GM12865 (cell line): Measurements from ENCODE around the gene DIPK1B.
A peak's percentile ranks its signal among the peaks of the same experiment; 100 is the strongest.

Experiments used
- DNase-seq: peaks from one replicate; pipeline ENCODE4 v3.0.0; 2010; ENCODE audit warnings: low read depth
- H3K4me3 ChIP-seq: 2 replicates; pipeline ENCODE4 v1.5.1; 2011; ENCODE audit warnings: mild to moderate bottlenecking, low read depth, low read length, control low read depth
- CTCF ChIP-seq: IDR thresholded peaks from 2 replicates; pipeline ENCODE4 v1.5.1; 2011; ENCODE audit warnings: low read length, control low read depth, low read depth, inconsistent platforms; ENCODE audit not compliant: insufficient read depth; ENCODE audit errors: missing control alignments

DIPK1B gene

DNA sequence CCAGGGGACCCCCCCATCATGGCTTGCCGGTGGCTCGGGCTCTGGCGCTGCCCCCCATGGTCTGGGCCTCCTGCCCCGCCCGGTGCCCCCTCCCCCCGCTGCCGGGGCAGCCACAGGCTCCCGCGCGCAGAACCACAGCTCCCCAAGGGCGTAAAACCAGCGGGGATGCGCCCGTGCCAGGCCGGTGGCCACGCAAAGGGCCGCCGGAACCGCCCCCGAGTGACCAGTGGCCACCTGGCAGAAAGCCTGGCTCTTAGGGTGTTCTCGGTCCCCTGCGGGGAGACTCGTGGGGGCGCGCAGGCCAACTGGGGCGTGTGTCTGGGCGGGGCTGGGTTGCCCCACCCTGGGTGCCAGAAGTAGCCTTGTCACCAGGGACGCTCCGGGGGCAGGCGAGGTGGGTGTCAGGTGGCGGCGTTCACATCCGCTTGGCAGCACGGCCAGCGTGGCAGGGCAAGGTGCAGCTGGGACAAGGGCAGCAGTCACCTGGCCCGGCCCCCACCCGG is 24.6 kb upstream of the DIPK1B start:
- no peak for TF ChIP-seq CTCF
- peak overlapping the region; percentile 42 for H3K4me3 ChIP-seq
- DNase-seq: peak; percentile 53

- peak overlapping the region; percentile 42; the same call in 1 of the 2 replicates for H3K4me3 ChIP-seq
- DNase-seq: peak; percentile 67
- TF ChIP-seq CTCF: no peak
These were observed 23.9 kb upstream of the DIPK1B start for GRCh38 chr9:136688274-136689107.

- TF ChIP-seq CTCF: no peak
- no peak overlapping the region for H3K4me3 ChIP-seq
- DNase-seq: no peak
These were observed 23.3 kb upstream of the DIPK1B start for GRCh38 chr9:136689108-136689460.

DNA sequence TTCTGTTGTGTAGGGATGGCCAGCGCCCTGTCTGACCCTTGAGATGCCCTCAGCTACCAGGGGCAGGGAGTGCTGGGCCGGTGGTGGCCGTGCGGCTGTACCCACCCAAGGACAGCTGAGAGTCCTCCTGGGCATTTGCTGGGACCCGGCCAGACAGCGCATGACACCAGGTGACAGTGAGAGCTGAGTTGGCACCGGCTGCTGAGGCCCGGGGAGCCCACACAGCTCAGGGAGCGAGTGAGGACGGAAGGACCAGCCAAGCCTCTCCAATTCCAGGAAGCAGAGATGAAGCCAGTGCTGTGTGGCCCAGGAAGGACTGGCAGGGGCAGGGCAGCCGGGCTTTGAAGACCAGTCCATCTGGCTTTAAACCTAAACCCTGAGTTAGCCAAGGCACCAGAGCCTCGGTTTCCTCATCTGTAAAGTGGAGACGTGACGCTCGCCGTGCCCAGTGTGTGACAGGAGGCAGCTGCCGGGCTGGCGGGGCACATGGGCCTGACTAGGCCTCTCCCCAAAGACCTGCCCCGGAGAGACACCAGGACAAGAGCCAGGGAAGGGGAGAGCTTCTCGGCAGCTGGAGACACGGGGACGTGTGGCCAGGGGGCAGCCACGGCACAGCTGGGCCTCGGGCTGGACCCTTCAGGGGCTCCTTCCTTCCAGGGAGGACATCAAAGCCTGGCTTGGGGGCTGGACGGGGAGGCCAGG is 22.1 kb upstream of the DIPK1B start:
- DNase-seq: no peak
- H3K4me3 ChIP-seq: no peak overlapping the region
- TF ChIP-seq CTCF: no peak

DNA sequence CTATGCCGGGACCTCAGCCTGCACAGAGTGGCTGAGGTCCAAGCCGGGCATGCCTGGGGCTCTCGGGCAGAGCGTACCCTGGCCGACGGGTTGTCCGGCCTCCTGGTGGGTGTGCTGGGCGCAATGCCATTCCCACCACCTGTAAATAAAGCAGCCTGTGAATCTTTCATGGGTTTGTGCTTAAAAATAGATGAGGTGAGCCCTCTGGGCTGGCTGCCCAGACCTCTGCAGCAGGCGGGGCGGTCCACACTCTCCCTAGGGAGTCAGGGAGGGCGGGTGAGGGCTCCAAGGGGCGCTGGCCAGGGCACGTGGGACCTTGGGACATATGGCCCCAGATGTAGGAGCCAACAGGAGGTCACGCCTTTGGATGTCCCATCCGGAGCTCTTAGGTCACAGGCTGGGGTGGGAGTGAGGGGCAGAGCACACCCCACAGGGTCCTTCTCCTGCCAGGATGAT is 21.5 kb upstream of the DIPK1B start:
- DNase-seq: no peak
- H3K4me3 ChIP-seq: no peak overlapping the region
- no peak for TF ChIP-seq CTCF

DNA sequence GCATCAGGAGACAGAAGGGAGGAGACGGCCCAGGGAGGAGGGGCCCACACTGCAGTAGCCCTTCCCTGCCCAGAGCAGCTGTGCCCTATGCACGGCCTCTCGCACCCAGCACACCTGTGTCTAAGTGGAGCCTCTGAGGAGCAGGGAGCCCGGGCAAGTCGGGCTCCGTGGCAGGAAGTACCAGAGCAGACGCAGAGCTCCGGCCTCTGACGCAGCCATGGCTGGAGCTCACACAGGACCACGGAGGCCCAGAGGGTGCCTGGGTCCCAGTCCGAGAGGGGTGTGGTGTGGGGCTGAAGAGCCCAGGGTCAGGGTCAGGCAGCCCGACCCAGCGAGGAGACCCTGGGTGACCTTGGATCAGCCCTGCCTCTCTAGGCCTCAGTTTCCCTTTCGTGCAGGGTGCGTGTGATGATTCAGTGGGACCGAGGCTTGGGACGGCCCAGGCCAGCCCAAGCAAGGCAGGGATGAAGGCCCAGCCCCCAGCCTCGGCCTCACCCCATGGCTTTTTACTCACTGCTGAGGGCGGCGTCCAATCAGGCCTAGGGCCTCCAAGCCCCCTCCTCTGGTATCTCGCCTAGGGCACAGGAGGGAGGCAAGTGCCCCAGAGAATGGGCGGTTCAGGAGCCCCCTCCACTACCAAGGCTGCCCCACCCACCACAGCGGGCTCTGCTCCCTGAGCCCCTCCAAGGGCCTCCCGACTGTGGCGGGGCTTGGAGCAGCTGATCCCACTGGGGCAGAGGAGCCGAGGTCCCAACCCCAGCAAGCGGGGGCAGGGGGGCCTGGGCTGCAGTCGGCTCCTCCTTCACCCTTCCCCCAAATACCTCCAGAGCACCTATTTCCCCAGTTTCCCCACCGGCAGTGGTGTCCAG is 20.8 kb upstream of the DIPK1B start:
- H3K4me3 ChIP-seq: no peak overlapping the region
- DNase-seq: no peak
- no peak for TF ChIP-seq CTCF
